Lower leg skin (tissue), 4 donors: ENCODE measurements around the gene DNAH9. TPM values are rescaled to one million over a fixed set of nuclear protein-coding genes. Genes with fewer than 3 reads are reported as not detected.
A peak's percentile ranks its signal among the peaks of the same experiment; 100 is the strongest.
"Not testable (repeated sequence)": the region's sequence is repeated elsewhere in the genome, so short reads cannot be mapped to it uniquely, and the experiment has no call there.

ENCODE experiments used
- DNase-seq, 2 donors: peaks; one replicate each; pipeline ENCODE4 v3.0.0-alpha.2; 2019; ENCODE audit warnings: low spot score in 2 of 2
- H3K4me3 ChIP-seq: fragments of 200-600 bp; sonication (generic); 2 replicates; pipeline ENCODE4 v1.5.1; 2017; ENCODE audit warnings: mild to moderate bottlenecking, low read depth; ENCODE audit not compliant: poor library complexity, severe bottlenecking
- POLR2A ChIP-seq, 2 donors: fragments of 450-650 bp; IDR thresholded peaks; one replicate each; pipeline ENCODE4 v1.6.1; 2016 to 2017; ENCODE audit warnings: antibody characterized with exemption in 2 of 2, mild to moderate bottlenecking in 1 of 2, moderate library complexity in 1 of 2
- WGBS, 2 donors: methylation state at CpG; one replicate each; pipeline ENCODE4 v1.1.5; 2018; 5-methylcytosine and 5-hydroxymethylcytosine counted together
- intact Hi-C: fragments of 100-400 bp; cut with DNase I; formaldehyde crosslinking; loops from one replicate; pipeline ENCODE4 v1.15.0; 2023; ENCODE audit warnings: low total_unique reads
- total RNA-seq, 4 donors: library from RNA; depleted of rRNA; stranded (reverse); fragments of >200 nt; gene quantifications; one replicate each; pipeline ENCODE4 v1.1.0, GENCODE V29; 2016
- TF ChIP-seq, protein P1 (sequence below), 3 donors: fragments of 450-650 bp; IDR thresholded peaks; one replicate each; pipeline ENCODE4 v1.5.1; 2016; ENCODE audit warnings: antibody characterized with exemption in 3 of 3, mild to moderate bottlenecking in 3 of 3, moderate library complexity in 2 of 3

DNAH9 gene
- total RNA-seq, 4 donors from 2014 or later = 1.9 to 2.6 (median 2.3) TPM

DNA sequence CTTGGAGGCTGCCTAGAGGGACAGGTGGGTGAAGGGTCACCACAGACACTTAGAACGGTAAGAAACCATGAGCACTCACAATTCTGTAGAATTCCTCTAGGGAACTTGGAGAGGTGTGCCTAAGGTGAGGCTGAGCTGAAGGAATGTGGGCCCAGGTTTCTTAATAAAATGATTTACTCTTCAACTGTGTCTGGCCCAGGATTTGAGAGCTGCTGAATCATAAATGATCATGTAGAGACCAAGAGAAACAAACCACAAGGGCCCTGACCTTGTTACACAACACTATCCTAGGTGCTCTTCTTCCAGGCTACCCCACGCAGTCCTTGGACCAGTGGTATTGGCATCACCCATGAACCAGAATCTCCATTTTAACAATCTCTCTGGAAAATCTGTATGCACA is 371.3 kb downstream of the DNAH9 start:
- 45 to 57% methylated on average over 2 of the region's 2 CpGs for WGBS, 2 donors
- intact Hi-C loops = no loop called here
- DNase-seq = no peak

DNA sequence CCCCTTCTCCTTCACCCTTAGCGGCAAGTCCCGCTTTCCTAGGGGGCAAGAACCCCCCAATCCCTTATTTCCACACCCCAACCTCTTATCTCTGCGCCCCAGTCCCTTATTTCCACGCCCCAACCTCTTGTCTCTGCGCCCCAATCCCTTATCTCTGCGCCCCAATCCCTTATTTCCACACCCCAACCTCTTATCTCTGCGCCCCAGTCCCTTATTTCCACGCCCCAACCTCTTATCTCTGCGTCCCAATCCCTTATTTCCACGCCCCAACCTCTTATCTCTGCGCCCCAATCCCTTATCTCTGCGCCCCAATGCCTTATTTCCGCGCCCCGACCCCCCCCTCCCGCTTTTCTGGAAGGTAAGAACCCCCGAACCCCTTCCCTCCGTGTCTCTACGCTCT is 374.5 kb downstream of the DNAH9 start:
- 88 to 90% methylated on average over 19 of the region's 19 CpGs for WGBS, 2 donors
- intact Hi-C loops, H3K4me3 ChIP-seq, DNase-seq: not testable (repeated sequence)

More for the DNA sequence above, 371.3 kb downstream of the DNAH9 start:
- no peak overlapping the region for H3K4me3 ChIP-seq
- TF ChIP-seq, protein P1, sequence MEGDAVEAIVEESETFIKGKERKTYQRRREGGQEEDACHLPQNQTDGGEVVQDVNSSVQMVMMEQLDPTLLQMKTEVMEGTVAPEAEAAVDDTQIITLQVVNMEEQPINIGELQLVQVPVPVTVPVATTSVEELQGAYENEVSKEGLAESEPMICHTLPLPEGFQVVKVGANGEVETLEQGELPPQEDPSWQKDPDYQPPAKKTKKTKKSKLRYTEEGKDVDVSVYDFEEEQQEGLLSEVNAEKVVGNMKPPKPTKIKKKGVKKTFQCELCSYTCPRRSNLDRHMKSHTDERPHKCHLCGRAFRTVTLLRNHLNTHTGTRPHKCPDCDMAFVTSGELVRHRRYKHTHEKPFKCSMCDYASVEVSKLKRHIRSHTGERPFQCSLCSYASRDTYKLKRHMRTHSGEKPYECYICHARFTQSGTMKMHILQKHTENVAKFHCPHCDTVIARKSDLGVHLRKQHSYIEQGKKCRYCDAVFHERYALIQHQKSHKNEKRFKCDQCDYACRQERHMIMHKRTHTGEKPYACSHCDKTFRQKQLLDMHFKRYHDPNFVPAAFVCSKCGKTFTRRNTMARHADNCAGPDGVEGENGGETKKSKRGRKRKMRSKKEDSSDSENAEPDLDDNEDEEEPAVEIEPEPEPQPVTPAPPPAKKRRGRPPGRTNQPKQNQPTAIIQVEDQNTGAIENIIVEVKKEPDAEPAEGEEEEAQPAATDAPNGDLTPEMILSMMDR (IDR thresholded peaks at IDR 0.05) = no peak
- TF ChIP-seq POLR2A (IDR thresholded peaks at IDR 0.05) = no peak

DNA sequence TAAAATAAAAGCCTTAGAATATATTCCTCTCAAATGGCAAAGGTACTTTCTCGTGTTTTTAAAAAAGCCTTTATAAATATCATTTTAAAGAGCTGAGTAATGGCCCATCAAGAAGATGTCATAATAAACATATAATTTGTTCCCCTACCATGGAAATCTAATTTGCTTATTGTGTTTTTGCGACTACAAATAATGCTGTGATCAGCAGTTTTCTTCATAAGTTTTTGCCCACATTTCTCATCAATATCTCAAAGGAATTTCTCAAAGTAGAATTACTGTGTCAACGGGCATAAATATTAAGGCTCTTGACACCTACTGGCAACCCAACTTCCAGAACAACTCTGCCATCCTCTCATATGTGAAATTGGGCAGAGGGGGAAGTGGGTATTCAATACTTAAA is 381.5 kb downstream of the DNAH9 start:
- intact Hi-C loops = no loop called here
- TF ChIP-seq, protein P1 (IDR thresholded peaks at IDR 0.05) = no peak
- TF ChIP-seq POLR2A (IDR thresholded peaks at IDR 0.05) = no peak
- DNase-seq = no peak
- WGBS, 2 donors = 87 to 92% methylated on average over 3 of the region's 3 CpGs
- no peak overlapping the region for H3K4me3 ChIP-seq

DNA sequence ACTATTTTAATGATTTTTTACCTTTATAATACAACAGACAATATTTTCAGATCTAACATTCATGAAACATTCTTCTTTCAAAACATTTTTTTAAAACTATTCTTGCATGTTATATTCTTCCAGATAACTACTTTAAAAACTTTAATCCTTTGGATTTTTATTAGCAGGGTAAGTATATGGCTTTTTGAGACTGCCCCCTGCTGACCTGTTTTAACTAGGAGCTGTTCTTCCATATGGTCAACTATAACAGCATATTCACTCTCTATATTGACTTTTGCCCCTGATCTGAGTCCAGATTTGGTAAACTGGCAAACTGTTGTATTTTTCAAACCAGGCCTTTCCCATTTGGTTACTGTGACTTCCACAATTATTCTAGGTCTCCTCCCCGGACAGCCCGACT is 382.5 kb downstream of the DNAH9 start:
- 71 to 96% methylated on average over 2 of the region's 2 CpGs for WGBS, 2 donors
- no peak for DNase-seq
- TF ChIP-seq, protein P1 (IDR thresholded peaks at IDR 0.05) = no peak
- TF ChIP-seq POLR2A (IDR thresholded peaks at IDR 0.05) = no peak
- no peak overlapping the region for H3K4me3 ChIP-seq
- intact Hi-C loops = no loop called here

DNA sequence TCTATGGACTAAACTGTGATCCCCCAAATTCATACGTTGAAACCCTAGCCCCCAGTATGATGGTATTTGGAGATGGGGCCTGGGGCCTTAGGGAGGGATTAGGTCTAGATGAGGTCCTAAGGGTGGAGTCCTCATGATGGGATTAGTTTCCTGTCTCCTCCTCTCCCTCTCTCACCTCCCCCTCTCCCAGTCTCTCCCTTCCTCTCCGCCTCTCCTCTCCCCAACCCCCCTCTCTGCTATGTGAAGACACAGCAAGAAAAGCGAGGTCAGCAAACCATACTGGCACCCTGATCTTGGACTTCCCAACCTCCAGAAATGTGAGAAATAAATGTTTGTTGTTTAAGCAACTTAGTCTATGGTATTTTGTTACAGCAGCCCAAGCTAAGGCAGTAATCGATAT is 383.6 kb downstream of the DNAH9 start:
- DNase-seq = no peak
- H3K4me3 ChIP-seq = no peak overlapping the region
- intact Hi-C loops = no loop called here
- TF ChIP-seq, protein P1 (IDR thresholded peaks at IDR 0.05) = no peak
- TF ChIP-seq POLR2A (IDR thresholded peaks at IDR 0.05) = no peak
- 92 to 95% methylated on average over 4 of the region's 4 CpGs for WGBS, 2 donors

DNA sequence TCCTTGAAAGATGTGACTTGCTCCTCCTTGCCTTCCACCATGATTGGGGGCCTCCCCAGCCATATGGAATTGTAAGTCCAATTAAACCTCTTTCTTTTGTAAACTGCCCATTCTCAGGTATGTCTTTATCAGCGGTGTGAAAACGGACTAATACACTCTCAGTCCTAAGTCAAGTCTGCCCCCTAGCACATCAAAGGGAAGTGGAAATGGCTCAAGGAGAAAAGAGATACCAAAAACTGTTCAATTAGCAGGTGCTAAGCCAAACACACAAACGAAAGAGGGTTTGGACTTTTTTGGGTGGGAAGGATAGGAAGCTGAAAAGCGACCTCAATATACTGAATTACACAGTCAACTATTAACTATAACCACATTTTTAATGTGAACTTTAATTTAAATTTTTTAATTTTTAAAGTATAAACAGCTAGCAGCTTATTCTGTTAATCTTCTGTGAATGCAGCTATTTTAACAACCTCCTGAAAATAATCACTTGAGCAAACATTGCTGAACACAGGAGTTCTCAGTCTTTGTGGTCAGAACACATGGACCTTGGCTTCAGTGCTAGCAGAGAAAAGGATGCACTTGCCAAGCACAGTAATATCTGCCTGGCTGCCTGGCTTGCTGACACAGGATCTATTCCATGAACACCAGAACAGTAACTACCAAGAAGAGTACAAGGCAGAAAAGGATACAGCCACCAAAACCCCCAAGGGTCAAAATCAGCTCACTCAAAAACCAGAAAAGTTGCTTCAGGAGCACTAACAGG is 388.1 kb downstream of the DNAH9 start:
- intact Hi-C loops = no loop called here
- TF ChIP-seq, protein P1 (IDR thresholded peaks at IDR 0.05) = no peak
- no peak for TF ChIP-seq POLR2A (IDR thresholded peaks at IDR 0.05)
- DNase-seq = peak in 1 of 2 donors; percentile 40
- 82 to 83% methylated on average over 4 of the region's 4 CpGs for WGBS, 2 donors
- no peak overlapping the region for H3K4me3 ChIP-seq
